Nephron progenitor cell (in vitro differentiated cells): ENCODE measurements around the gene TRIM39.

Experiments
- DNase-seq: peaks from one replicate; pipeline ENCODE4 v3.0.0; 2021
- H3K27ac Mint-ChIP-seq: 2 replicates; pipeline ENCODE4 v1.8.0; 2021; ENCODE audit warnings: mild to moderate bottlenecking, moderate library complexity, mixed read lengths
- H3K27me3 Mint-ChIP-seq: 2 replicates; pipeline ENCODE4 v1.8.0; 2021; ENCODE audit warnings: mild to moderate bottlenecking, low read depth, mixed read lengths; ENCODE audit not compliant: poor library complexity
- H3K36me3 Mint-ChIP-seq: 2 replicates; pipeline ENCODE4 v1.8.0; 2021; ENCODE audit warnings: low read depth, mixed read lengths
- H3K4me1 Mint-ChIP-seq: 2 replicates; pipeline ENCODE4 v1.8.0; 2021; ENCODE audit warnings: mixed read lengths
- H3K4me3 Mint-ChIP-seq: 2 replicates; pipeline ENCODE4 v1.8.0; 2021; ENCODE audit warnings: mild to moderate bottlenecking, moderate library complexity, mixed read lengths
- H3K9me3 Mint-ChIP-seq: 2 replicates; pipeline ENCODE4 v1.8.0; 2021; ENCODE audit warnings: mild to moderate bottlenecking, moderate library complexity, mixed read lengths
- CTCF ChIP-seq: fragments of 200-600 bp; sonication (generic); IDR thresholded peaks from 2 replicates; pipeline ENCODE4 v1.5.0; 2021; ENCODE audit warnings: antibody characterized with exemption

TRIM39 gene

GRCh38 chr6:30386166-30386565 is 59.4 kb downstream of the TRIM39 start:
- H3K4me3 Mint-ChIP-seq: no peak overlapping the region
- H3K4me1 Mint-ChIP-seq: no peaks in the 10 kb centered on the region
- H3K27ac Mint-ChIP-seq: no peak overlapping the region
- H3K27me3 Mint-ChIP-seq: peaks cover 88% of the 10 kb centered on the region
- no peak for TF ChIP-seq CTCF
- H3K9me3 Mint-ChIP-seq: no peaks in the 10 kb centered on the region
- DNase-seq: no peak
- H3K36me3 Mint-ChIP-seq: no peaks in the 10 kb centered on the region

GRCh38 chr6:30391240-30391639 is 64.5 kb downstream of the TRIM39 start:
- no peaks in the 10 kb centered on the region for H3K9me3 Mint-ChIP-seq
- H3K27ac Mint-ChIP-seq: no peak overlapping the region
- TF ChIP-seq CTCF: no peak
- H3K4me3 Mint-ChIP-seq: no peak overlapping the region
- no peaks in the 10 kb centered on the region for H3K36me3 Mint-ChIP-seq
- DNase-seq: no peak
- H3K4me1 Mint-ChIP-seq: no peaks in the 10 kb centered on the region
- H3K27me3 Mint-ChIP-seq: peaks cover 83% of the 10 kb centered on the region
